HEK293T (cell line): ENCODE measurements around the gene GABRA4.

Experiments used
- BHLHE40 ChIP-seq: fragments of 450-650 bp; IDR thresholded peaks from 2 replicates; pipeline ENCODE4 v1.6.1; 2016; ENCODE audit warnings: mild to moderate bottlenecking, moderate library complexity, borderline replicate concordance
- CTBP1 ChIP-seq: fragments of 450-650 bp; IDR thresholded peaks from 2 replicates; pipeline ENCODE4 v1.6.1; 2016; ENCODE audit warnings: borderline replicate concordance
- ELF4 ChIP-seq: fragments of 450-650 bp; IDR thresholded peaks from 2 replicates; pipeline ENCODE4 v1.6.1; 2017; ENCODE audit warnings: antibody characterized with exemption
- FOXM1 ChIP-seq: fragments of 450-650 bp; IDR thresholded peaks from 2 replicates; pipeline ENCODE4 v1.6.1; 2017; ENCODE audit warnings: mild to moderate bottlenecking, borderline replicate concordance
- SP1 ChIP-seq: fragments of 450-650 bp; IDR thresholded peaks from 2 replicates; pipeline ENCODE4 v1.6.1; 2017
- ZNF384 ChIP-seq: fragments of 450-650 bp; IDR thresholded peaks from 2 replicates; pipeline ENCODE4 v1.6.1; 2016

GRCh38 chr4:46975812-46976553 lies 17.4 kb downstream of the GABRA4 start:
- TF ChIP-seq BHLHE40 (no peak), FOXM1 (no peak), SP1 (no peak), CTBP1 (no peak), ZNF384 (no peak), ELF4 (no peak)
